Astrocyte (in vitro differentiated cells and primary cell): ENCODE measurements around the gene USP17L21. TPM values are rescaled to one million over a fixed set of nuclear protein-coding genes. Genes with fewer than 3 reads are reported as not detected.
"Not testable (repeated sequence)": the region's sequence is repeated elsewhere in the genome, so short reads cannot be mapped to it uniquely, and the experiment has no call there.

Experiments used
- DNase-seq: peaks from one replicate; pipeline ENCODE4 v3.0.0-alpha.2; 2010; ENCODE audit warnings: low read depth
- FAIRE-seq: peaks from 2 replicates; lab custom pipeline; 2011; peaks lifted over from hg19 to GRCh38; lab: Jason Lieb, UNC
- H2AFZ ChIP-seq: 2 replicates; pipeline ENCODE4 v1.6.0; 2012; ENCODE audit warnings: low read depth, low read length, inconsistent platforms
- H3K27ac ChIP-seq: 2 replicates; pipeline ENCODE4 v1.5.1; 2011; ENCODE audit warnings: low read depth, low read length, inconsistent platforms
- H3K27me3 ChIP-seq: 2 replicates; pipeline ENCODE4 v1.6.0; 2011; ENCODE audit warnings: low read length, inconsistent platforms; ENCODE audit not compliant: insufficient read depth
- H3K36me3 ChIP-seq: 2 replicates; pipeline ENCODE4 v1.5.1; 2011; ENCODE audit warnings: low read length, inconsistent platforms; ENCODE audit not compliant: insufficient read depth
- H3K4me1 ChIP-seq: 2 replicates; pipeline ENCODE4 v1.5.1; 2011; ENCODE audit warnings: low read length, inconsistent platforms; ENCODE audit not compliant: insufficient read depth
- H3K4me2 ChIP-seq: 2 replicates; pipeline ENCODE4 v1.6.0; 2012; ENCODE audit warnings: low read length, inconsistent platforms
- H3K4me3 ChIP-seq: 2 replicates; pipeline ENCODE4 v1.5.1; 2011; ENCODE audit warnings: low read depth, mild to moderate bottlenecking, low read length, inconsistent platforms; ENCODE audit not compliant: insufficient read depth
- H3K79me2 ChIP-seq: 2 replicates; pipeline ENCODE4 v1.6.0; 2012; ENCODE audit warnings: mild to moderate bottlenecking, low read length, inconsistent platforms; ENCODE audit not compliant: insufficient read depth
- H3K9ac ChIP-seq: 2 replicates; pipeline ENCODE4 v1.6.0; 2012; ENCODE audit warnings: mild to moderate bottlenecking, low read length, inconsistent platforms
- H3K9me3 ChIP-seq: 2 replicates; pipeline ENCODE4 v1.5.1; 2012; ENCODE audit warnings: low read depth, mild to moderate bottlenecking, low read length, inconsistent platforms; ENCODE audit not compliant: insufficient read depth
- H4K20me1 ChIP-seq: 2 replicates; pipeline ENCODE4 v1.6.0; 2012; ENCODE audit warnings: low read length, inconsistent platforms; ENCODE audit not compliant: insufficient read depth
- H3K27ac Mint-ChIP-seq: one replicate; pipeline ENCODE4 v1.8.0; 2021; ENCODE audit warnings: mild to moderate bottlenecking, mixed read lengths; ENCODE audit not compliant: unreplicated experiment
- H3K27me3 Mint-ChIP-seq: one replicate; pipeline ENCODE4 v1.8.0; 2021; ENCODE audit warnings: low read depth, mixed read lengths; ENCODE audit not compliant: unreplicated experiment
- H3K36me3 Mint-ChIP-seq: one replicate; pipeline ENCODE4 v1.8.0; 2021; ENCODE audit warnings: low read depth, mixed read lengths; ENCODE audit not compliant: unreplicated experiment
- H3K4me1 Mint-ChIP-seq: one replicate; pipeline ENCODE4 v1.8.0; 2021; ENCODE audit warnings: low read depth, mixed read lengths; ENCODE audit not compliant: unreplicated experiment
- H3K4me3 Mint-ChIP-seq: one replicate; pipeline ENCODE4 v1.8.0; 2021; ENCODE audit warnings: mild to moderate bottlenecking, moderate library complexity, mixed read lengths; ENCODE audit not compliant: unreplicated experiment
- H3K9me3 Mint-ChIP-seq: one replicate; pipeline ENCODE4 v1.8.0; 2021; ENCODE audit warnings: mild to moderate bottlenecking, mixed read lengths; ENCODE audit not compliant: unreplicated experiment
- total RNA-seq: library from RNA; stranded (reverse); gene quantifications from 2 replicates; pipeline ENCODE4 v1.2.1, GENCODE V29; 2021

The USP17L21 gene
- total RNA-seq, 1 donor from 2014 or later: not detected

- not testable (repeated sequence) for H3K9me3 ChIP-seq, H3K4me1 ChIP-seq, H3K36me3 ChIP-seq, H3K4me1 Mint-ChIP-seq, H3K27ac ChIP-seq, H4K20me1 ChIP-seq, H3K4me2 ChIP-seq, H3K79me2 ChIP-seq, H3K9me3 Mint-ChIP-seq, H3K27me3 ChIP-seq, H3K27me3 Mint-ChIP-seq, DNase-seq, FAIRE-seq, H3K9ac ChIP-seq, H3K4me3 Mint-ChIP-seq, H2AFZ ChIP-seq, H3K36me3 Mint-ChIP-seq, H3K27ac Mint-ChIP-seq, H3K4me3 ChIP-seq
Measured at GRCh38 chr4:9257824-9258223, 4.8 kb upstream of the USP17L21 start, which contains the start of gene USP17L20. TSS of gene USP17L20 (plus strand) at chr4:9258124. CDS start at chr4:9258124, 0 bp downstream.

- DNase-seq, H3K4me3 ChIP-seq, FAIRE-seq, H3K36me3 ChIP-seq, H3K36me3 Mint-ChIP-seq, H4K20me1 ChIP-seq, H3K9me3 ChIP-seq, H3K4me1 Mint-ChIP-seq, H3K27ac ChIP-seq, H3K4me1 ChIP-seq, H3K4me3 Mint-ChIP-seq, H2AFZ ChIP-seq, H3K9me3 Mint-ChIP-seq, H3K27me3 ChIP-seq, H3K4me2 ChIP-seq, H3K27me3 Mint-ChIP-seq, H3K79me2 ChIP-seq, H3K9ac ChIP-seq, H3K27ac Mint-ChIP-seq: not testable (repeated sequence)
Measured at GRCh38 chr4:9267319-9267718, 4.6 kb downstream of the USP17L21 start, which contains the start of gene USP17L22. TSS of gene USP17L22 (plus strand) at chr4:9267619. CDS start at chr4:9267619, 0 bp downstream.

- not testable (repeated sequence) for H3K27ac Mint-ChIP-seq, H3K27ac ChIP-seq, H3K27me3 ChIP-seq, H3K4me3 ChIP-seq, H3K4me1 ChIP-seq, H3K27me3 Mint-ChIP-seq, H2AFZ ChIP-seq, H3K9ac ChIP-seq, DNase-seq, H3K4me3 Mint-ChIP-seq, H3K4me1 Mint-ChIP-seq, H3K4me2 ChIP-seq, FAIRE-seq, H4K20me1 ChIP-seq, H3K9me3 Mint-ChIP-seq, H3K36me3 ChIP-seq, H3K79me2 ChIP-seq, H3K36me3 Mint-ChIP-seq, H3K9me3 ChIP-seq
Measured at GRCh38 chr4:9271719-9272118, 9.0 kb downstream of the USP17L21 start.

Other genes starting within 250 kb of the USP17L21 start
- gene FAM90A26, start 92.5 kb upstream of the USP17L21 start, total RNA-seq: not detected in 2 replicates
- gene USP17L10, start 52.2 kb upstream of the USP17L21 start, total RNA-seq: not detected in 2 replicates
- gene USP17L11, start 47.5 kb upstream of the USP17L21 start, total RNA-seq: not detected in 2 replicates
- gene USP17L12, start 42.7 kb upstream of the USP17L21 start, total RNA-seq: not detected in 2 replicates
- not detected in 2 replicates for gene USP17L13, start 38.0 kb upstream of the USP17L21 start, total RNA-seq
- gene USP17L15, start 28.5 kb upstream of the USP17L21 start, total RNA-seq: not detected in 2 replicates
- gene USP17L17, start 19.0 kb upstream of the USP17L21 start, total RNA-seq: not detected in 2 replicates
- not detected in 2 replicates for gene USP17L18, start 14.2 kb upstream of the USP17L21 start, total RNA-seq
- not detected in 2 replicates for gene USP17L19, start 9.5 kb upstream of the USP17L21 start, total RNA-seq
- not detected in 2 replicates for gene USP17L20, start 4.7 kb upstream of the USP17L21 start, total RNA-seq
- not detected in 2 replicates for gene USP17L22, start 4.7 kb downstream of the USP17L21 start, total RNA-seq
- not detected in 2 replicates for gene USP17L24, start 62.3 kb downstream of the USP17L21 start, total RNA-seq
- gene USP17L25, start 67.0 kb downstream of the USP17L21 start, total RNA-seq: not detected in 2 replicates
- gene USP17L26, start 71.8 kb downstream of the USP17L21 start, total RNA-seq: not detected in 2 replicates
- not detected in 2 replicates for gene USP17L5, start 76.5 kb downstream of the USP17L21 start, total RNA-seq
- gene USP17L27, start 81.3 kb downstream of the USP17L21 start, total RNA-seq: not detected in 2 replicates
- gene USP17L28, start 86.0 kb downstream of the USP17L21 start, total RNA-seq: not detected in 2 replicates
- not detected in 2 replicates for gene USP17L29, start 90.8 kb downstream of the USP17L21 start, total RNA-seq
- not detected in 2 replicates for gene USP17L30, start 100.3 kb downstream of the USP17L21 start, total RNA-seq
- gene DEFB131A, start 181.5 kb downstream of the USP17L21 start, total RNA-seq: not detected in 2 replicates